Measurements from ENCODE around the gene GHR.

GRCh38 chr5:42542106-42542505, 118.9 kb downstream of the GHR start:
- TF ChIP-seq SMC3 (IDR thresholded peaks at IDR 0.05; ENCODE audit: borderline replicate concordance, low read length) (no peak), SPI1 (IDR thresholded peaks at IDR 0.05; ENCODE audit: borderline replicate concordance, insufficient read depth, low read depth, low read length) (no peak), BCLAF1 (IDR thresholded peaks at IDR 0.05) (no peak), RELA (IDR thresholded peaks at IDR 0.05; ENCODE audit: borderline replicate concordance, partially characterized antibody) (no peak), ESRRA (IDR thresholded peaks at IDR 0.05; ENCODE audit: low read length) (no peak), BHLHE40 (IDR thresholded peaks at IDR 0.05; ENCODE audit: borderline replicate concordance in 1 of 2, low read depth in 2 of 2, low read length in 1 of 2) (no peak), POLR2A (IDR thresholded peaks at IDR 0.05; ENCODE audit: low read depth, low read length) (no peak), SP1 (IDR thresholded peaks at IDR 0.05; ENCODE audit: low read depth, low read length) (no peak)

Measured in GM12878 (cell line).